Activated CD8-positive, alpha-beta T cell treated with anti-CD3 and anti-CD28 coated beads for 36 hours (primary cell): ENCODE results near the gene AP3B1. TPM values are rescaled to one million over a fixed set of nuclear protein-coding genes. Genes with fewer than 3 reads are reported as not detected.

Source experiments
- ATAC-seq: fragments of 200-7000 bp; cut with Tn5 transposase; one replicate; pipeline ENCODE4 v1.10.0; 2021; ENCODE audit warnings: mild to moderate bottlenecking, moderate library complexity
- CTCF ChIA-PET: fragments of 350-600 bp; sonication (Branson Sonifier 250); formaldehyde crosslinking; loops from one replicate; lab custom pipeline; 2021; ENCODE audit warnings: antibody characterized with exemption; lab: Charles Lee
- POLR2A ChIA-PET: fragments of 350-600 bp; sonication (Branson Sonifier 250); formaldehyde crosslinking; loops from one replicate; lab custom pipeline; 2021; ENCODE audit warnings: antibody characterized with exemption; lab: Charles Lee
- DNase-seq: peaks from one replicate; pipeline ENCODE4 v3.0.0-alpha.2; 2020
- H3K27ac Mint-ChIP-seq: one replicate; pipeline ENCODE4 v1.8.0; 2021; ENCODE audit warnings: mild to moderate bottlenecking, mixed read lengths
- H3K27me3 Mint-ChIP-seq: one replicate; pipeline ENCODE4 v1.8.0; 2021; ENCODE audit warnings: mixed read lengths
- H3K36me3 Mint-ChIP-seq: one replicate; pipeline ENCODE4 v1.8.0; 2021; ENCODE audit warnings: low read depth, mixed read lengths
- H3K4me1 Mint-ChIP-seq: one replicate; pipeline ENCODE4 v1.8.0; 2021; ENCODE audit warnings: low read depth, mixed read lengths
- H3K4me3 Mint-ChIP-seq: one replicate; pipeline ENCODE4 v1.8.0; 2021; ENCODE audit warnings: mild to moderate bottlenecking, moderate library complexity, mixed read lengths
- H3K9me3 Mint-ChIP-seq: one replicate; pipeline ENCODE4 v1.8.0; 2021; ENCODE audit warnings: mixed read lengths
- CTCF ChIP-seq: fragments of 200-600 bp; IDR thresholded peaks from one replicate; pipeline ENCODE4 v1.8.0; 2022; ENCODE audit warnings: antibody characterized with exemption, mild to moderate bottlenecking
- intact Hi-C: fragments of 100-400 bp; cut with micrococcal nuclease; formaldehyde crosslinking; loops from one replicate; pipeline ENCODE4 v1.10.0; 2022
- total RNA-seq, 2 experiments: library from RNA; stranded (reverse); gene quantifications; one replicate each; pipeline ENCODE4 v1.2.3, GENCODE V29; 2021

AP3B1 gene
- total RNA-seq, 2 experiments from 2014 or later: 33.0 to 34.4 TPM

DNA sequence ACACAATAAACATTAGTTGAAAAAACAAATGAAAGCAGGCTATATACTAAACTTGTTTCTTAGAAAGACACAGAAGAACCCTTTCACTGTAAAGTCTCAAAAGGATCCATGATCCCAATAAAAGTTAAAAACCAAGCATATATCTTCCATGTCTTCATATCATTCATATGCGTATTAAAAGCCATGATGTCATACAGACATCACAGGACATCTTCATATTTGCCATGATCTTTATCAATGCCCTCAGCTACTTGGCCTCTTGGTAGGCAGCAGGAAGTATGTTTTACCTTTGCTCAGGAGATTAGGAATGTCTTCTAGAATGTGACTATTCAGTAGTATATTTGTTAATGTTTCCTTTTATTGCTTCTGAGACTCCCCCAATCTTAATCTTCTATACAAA, 16.8 kb downstream of the AP3B1 start:
- Mint-ChIP-seq H3K27me3 (no peaks in the 10 kb centered on the region), H3K4me3 (no peak overlapping the region), H3K27ac (no peak overlapping the region), H3K36me3 (peaks cover 2% of the 10 kb centered on the region), H3K9me3 (no peaks in the 10 kb centered on the region), H3K4me1 (peaks cover 14% of the 10 kb centered on the region)
- intact Hi-C loops: no loop called here
- ATAC-seq: no peak
- POLR2A ChIA-PET: no interaction called here
- no peak for TF ChIP-seq CTCF
- CTCF ChIA-PET: interaction anchor here (1.3 kb wide), 1 partner anchor 9 kb away, joined by 3 read pairs; no protein-coding TSS in a partner anchor
- DNase-seq: no peak

GRCh38 chr5:78275998-78276543, 18.4 kb downstream of the AP3B1 start:
- TF ChIP-seq CTCF: no peak
- ChIA-PET CTCF (no interaction called here), POLR2A (no interaction called here)
- ATAC-seq (no peak), DNase-seq (no peak)
- H3K4me1 Mint-ChIP-seq: peaks cover 19% of the 10 kb centered on the region
- H3K9me3 Mint-ChIP-seq: no peaks in the 10 kb centered on the region
- peaks cover 2% of the 10 kb centered on the region for H3K36me3 Mint-ChIP-seq
- no peaks in the 10 kb centered on the region for H3K27me3 Mint-ChIP-seq
- no peak overlapping the region for H3K4me3 Mint-ChIP-seq
- no peak overlapping the region for H3K27ac Mint-ChIP-seq
- intact Hi-C loops: no loop called here

GRCh38 chr5:78274540-78275197, 19.8 kb downstream of the AP3B1 start:
- Mint-ChIP-seq H3K27me3 (no peaks in the 10 kb centered on the region), H3K27ac (no peak overlapping the region), H3K4me1 (peaks cover 19% of the 10 kb centered on the region), H3K4me3 (no peak overlapping the region), H3K9me3 (no peaks in the 10 kb centered on the region), H3K36me3 (peaks cover 2% of the 10 kb centered on the region)
- intact Hi-C loops: no loop called here
- ChIA-PET CTCF (no interaction called here), POLR2A (no interaction called here)
- TF ChIP-seq CTCF: no peak
- DNase-seq (no peak), ATAC-seq (no peak)

DNA sequence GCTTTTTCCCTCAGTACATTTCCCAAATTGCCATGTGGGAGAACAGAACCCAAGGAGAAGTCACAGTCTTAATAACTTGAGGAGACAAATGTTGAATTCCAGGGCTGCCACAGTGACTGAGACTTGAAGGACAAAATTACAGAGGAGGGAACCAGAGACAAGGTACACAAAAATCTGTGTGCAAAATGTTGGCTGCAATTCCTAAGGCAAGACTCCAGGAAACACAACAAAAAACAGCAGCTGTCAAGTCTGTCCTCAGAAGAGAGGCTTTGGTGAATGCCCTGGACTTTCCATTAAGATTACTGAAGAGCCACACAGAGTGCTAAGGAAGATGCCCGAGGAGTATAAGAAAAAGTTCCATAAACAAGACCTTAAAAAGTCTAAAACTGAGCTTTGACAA, 21.1 kb downstream of the AP3B1 start:
- DNase-seq (no peak), ATAC-seq (no peak)
- Mint-ChIP-seq H3K27ac (no peak overlapping the region), H3K4me1 (peaks cover 20% of the 10 kb centered on the region), H3K27me3 (no peaks in the 10 kb centered on the region), H3K4me3 (no peak overlapping the region), H3K9me3 (no peaks in the 10 kb centered on the region), H3K36me3 (peaks cover 2% of the 10 kb centered on the region)
- intact Hi-C loops: no loop called here
- ChIA-PET POLR2A (interaction anchor here (0.6 kb wide), 1 partner anchor 17 kb away, joined by 3 read pairs; no protein-coding TSS in a partner anchor), CTCF (no interaction called here)
- TF ChIP-seq CTCF: no peak

- no peak for ATAC-seq
- no peak for TF ChIP-seq CTCF
- intact Hi-C loops: no loop called here
- no peak overlapping the region for H3K27ac Mint-ChIP-seq
- ChIA-PET POLR2A (interaction anchor here (0.6 kb wide), 1 partner anchor 66 kb away, joined by 3 read pairs; no protein-coding TSS in a partner anchor), CTCF (no interaction called here)
- H3K36me3 Mint-ChIP-seq: peaks cover 2% of the 10 kb centered on the region
- H3K9me3 Mint-ChIP-seq: no peaks in the 10 kb centered on the region
- H3K4me3 Mint-ChIP-seq: no peak overlapping the region
- peaks cover 16% of the 10 kb centered on the region for H3K4me1 Mint-ChIP-seq
- no peaks in the 10 kb centered on the region for H3K27me3 Mint-ChIP-seq
- no peak for DNase-seq
These were observed 22.7 kb downstream of the AP3B1 start for GRCh38 chr5:78271766-78272165.
